ENCODE results near the gene N4BP2. TPM values are rescaled to one million over a fixed set of nuclear protein-coding genes. Genes with fewer than 3 reads are reported as not detected.

N4BP2 gene
- total RNA-seq, 4 donors from 2014 or later = 5.5 to 9.7 (median 7.7) TPM

DNA sequence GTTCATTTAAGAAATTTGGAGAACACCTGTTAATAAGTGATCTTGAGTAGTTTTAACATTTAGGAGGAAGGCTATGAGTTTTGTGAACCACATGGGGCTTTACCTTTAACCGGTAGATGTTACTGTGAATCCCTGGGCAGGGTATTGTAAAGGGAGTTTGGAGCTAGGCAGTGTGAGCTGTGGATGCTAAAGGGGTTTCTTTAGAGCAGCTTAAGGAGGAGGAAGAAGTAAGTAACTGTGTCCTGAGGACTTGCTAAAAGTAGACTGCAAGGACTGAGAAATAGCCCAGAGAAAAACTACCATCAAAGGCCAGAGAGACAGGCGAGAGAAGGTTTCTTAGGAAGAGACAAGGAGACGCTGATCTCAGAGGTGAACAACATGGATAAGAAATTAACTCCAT, 145.8 kb downstream of the N4BP2 start:
- H3K27ac ChIP-seq (replicated peaks in 1 of 4) = no peak overlapping the region
- 92% methylated on average over 3 of the region's 3 CpGs for WGBS
- intact Hi-C loops (cut with DNase I) = no loop called here

DNA sequence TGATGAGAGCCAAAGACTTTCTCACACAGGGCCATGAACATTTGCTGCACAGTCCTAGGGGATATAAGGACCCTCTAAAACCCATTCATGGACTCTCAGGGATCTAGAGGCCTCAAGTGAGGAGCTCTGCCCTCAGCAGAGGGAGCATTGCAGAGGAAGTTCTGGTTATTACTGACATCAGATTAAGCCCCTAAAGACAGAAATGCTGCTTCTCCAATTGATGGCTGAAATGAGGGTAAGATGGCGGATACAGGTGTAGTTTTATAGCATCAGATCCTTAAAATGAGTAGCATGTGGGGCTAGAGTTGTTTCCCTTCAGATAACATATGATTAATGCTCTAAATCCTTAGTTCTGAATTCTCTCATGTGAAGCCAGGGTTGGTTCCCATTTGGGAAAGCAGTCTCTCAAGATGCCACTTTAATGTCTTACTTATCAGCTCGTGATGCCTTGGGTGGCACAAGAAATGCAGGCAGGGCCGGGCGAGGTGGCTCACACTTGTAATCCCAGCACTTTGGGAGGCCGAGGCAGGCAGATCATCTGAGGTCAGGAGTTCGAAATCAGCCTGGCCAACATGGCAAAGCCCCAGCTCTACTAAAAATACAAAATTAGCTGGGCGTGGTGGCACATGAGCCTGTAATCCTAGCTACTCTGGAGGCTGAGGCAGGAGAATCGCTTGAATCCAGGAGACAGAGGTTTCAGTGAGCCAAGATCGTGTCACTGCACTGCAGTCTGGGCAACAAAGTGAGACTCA, 148.0 kb downstream of the N4BP2 start:
- H3K27ac ChIP-seq (replicated peaks in 1 of 4) = no peak overlapping the region
- no peak overlapping the region for H3K4me3 ChIP-seq
- H3K36me3 ChIP-seq = no peaks in the 10 kb centered on the region
- 86% methylated on average over 8 of the region's 9 CpGs for WGBS
- DNase-seq (ENCODE audit: extremely low spot score) = no peak
- no peaks in the 10 kb centered on the region for H3K27me3 ChIP-seq
- intact Hi-C loops (cut with DNase I) = no loop called here
- no peaks in the 10 kb centered on the region for H3K9me3 ChIP-seq
- TF ChIP-seq, protein P1, sequence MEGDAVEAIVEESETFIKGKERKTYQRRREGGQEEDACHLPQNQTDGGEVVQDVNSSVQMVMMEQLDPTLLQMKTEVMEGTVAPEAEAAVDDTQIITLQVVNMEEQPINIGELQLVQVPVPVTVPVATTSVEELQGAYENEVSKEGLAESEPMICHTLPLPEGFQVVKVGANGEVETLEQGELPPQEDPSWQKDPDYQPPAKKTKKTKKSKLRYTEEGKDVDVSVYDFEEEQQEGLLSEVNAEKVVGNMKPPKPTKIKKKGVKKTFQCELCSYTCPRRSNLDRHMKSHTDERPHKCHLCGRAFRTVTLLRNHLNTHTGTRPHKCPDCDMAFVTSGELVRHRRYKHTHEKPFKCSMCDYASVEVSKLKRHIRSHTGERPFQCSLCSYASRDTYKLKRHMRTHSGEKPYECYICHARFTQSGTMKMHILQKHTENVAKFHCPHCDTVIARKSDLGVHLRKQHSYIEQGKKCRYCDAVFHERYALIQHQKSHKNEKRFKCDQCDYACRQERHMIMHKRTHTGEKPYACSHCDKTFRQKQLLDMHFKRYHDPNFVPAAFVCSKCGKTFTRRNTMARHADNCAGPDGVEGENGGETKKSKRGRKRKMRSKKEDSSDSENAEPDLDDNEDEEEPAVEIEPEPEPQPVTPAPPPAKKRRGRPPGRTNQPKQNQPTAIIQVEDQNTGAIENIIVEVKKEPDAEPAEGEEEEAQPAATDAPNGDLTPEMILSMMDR (IDR thresholded peaks at IDR 0.05) = no peak
- no peak for TF ChIP-seq EP300 (IDR thresholded peaks at IDR 0.05)
- TF ChIP-seq POLR2AphosphoS5 (IDR thresholded peaks at IDR 0.05) = no peak
- no peak for TF ChIP-seq POLR2A (IDR thresholded peaks at IDR 0.05; ENCODE audit: low read depth)
- H3K4me1 ChIP-seq = no peaks in the 10 kb centered on the region

More for the DNA sequence above, 145.8 kb downstream of the N4BP2 start:
- H3K36me3 ChIP-seq = no peaks in the 10 kb centered on the region
- no peaks in the 10 kb centered on the region for H3K27me3 ChIP-seq
- H3K9me3 ChIP-seq = no peaks in the 10 kb centered on the region
- no peak for DNase-seq (ENCODE audit: extremely low spot score)
- TF ChIP-seq, protein P1 (IDR thresholded peaks at IDR 0.05) = no peak
- no peak for TF ChIP-seq POLR2AphosphoS5 (IDR thresholded peaks at IDR 0.05)
- no peak for TF ChIP-seq EP300 (IDR thresholded peaks at IDR 0.05)
- TF ChIP-seq POLR2A (IDR thresholded peaks at IDR 0.05; ENCODE audit: low read depth) = no peak
- H3K4me1 ChIP-seq = no peaks in the 10 kb centered on the region
- no peak overlapping the region for H3K4me3 ChIP-seq

DNA sequence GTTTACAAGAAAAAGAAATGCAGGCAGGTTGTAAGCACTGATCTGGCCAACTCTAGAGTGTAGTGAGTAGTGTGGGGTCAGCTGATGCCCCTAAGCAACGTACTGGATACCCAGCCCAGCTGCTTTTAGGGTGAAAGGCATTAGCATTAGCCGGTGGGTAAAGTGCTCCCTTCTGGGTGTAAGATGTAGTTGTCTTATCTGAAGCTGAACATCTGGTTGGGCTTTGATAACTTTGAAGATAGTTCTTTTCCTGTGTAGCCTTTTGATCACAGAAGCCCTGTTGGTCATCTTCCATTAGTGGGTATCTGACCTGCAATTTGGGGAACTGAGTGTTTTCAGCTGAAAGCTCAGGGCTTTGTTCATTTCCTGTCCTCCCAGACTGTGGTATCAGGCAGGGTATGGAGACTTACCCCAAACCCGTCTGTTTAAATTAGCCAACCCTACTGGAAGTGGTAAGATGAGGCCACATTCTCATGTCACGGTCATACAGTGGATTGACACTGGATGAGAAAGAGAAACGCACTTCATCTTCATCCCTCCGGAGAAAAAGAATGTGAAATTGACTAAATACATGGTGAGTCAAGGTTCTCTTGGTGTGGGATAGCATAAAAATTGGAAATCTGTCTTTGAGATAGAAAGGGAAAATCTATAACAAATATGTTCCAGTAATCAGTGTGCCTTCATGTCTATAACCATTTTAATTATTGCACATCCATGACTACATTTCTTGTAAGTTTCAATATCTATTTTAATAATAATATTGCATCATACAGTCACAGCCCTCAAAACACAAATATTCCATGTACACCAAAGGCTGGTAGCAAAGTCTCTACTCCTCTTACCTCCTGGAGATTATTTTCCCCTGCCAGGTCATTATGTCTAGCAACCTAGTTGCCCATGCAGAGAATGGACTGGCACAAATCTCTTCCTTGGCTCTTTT, 148.9 kb downstream of the N4BP2 start:
- Histone ChIP-seq H3K9me3 (no peaks in the 10 kb centered on the region), H3K4me1 (no peaks in the 10 kb centered on the region), H3K4me3 (no peak overlapping the region), H3K36me3 (no peaks in the 10 kb centered on the region), H3K27ac (replicated peaks in 1 of 4) (no peak overlapping the region), H3K27me3 (no peaks in the 10 kb centered on the region)
- DNase-seq (ENCODE audit: extremely low spot score) = no peak
- intact Hi-C loops (cut with DNase I) = no loop called here
- WGBS = 69% methylated on average over 6 of the region's 6 CpGs
- no peak for TF ChIP-seq POLR2A (IDR thresholded peaks at IDR 0.05; ENCODE audit: low read depth)

DNA sequence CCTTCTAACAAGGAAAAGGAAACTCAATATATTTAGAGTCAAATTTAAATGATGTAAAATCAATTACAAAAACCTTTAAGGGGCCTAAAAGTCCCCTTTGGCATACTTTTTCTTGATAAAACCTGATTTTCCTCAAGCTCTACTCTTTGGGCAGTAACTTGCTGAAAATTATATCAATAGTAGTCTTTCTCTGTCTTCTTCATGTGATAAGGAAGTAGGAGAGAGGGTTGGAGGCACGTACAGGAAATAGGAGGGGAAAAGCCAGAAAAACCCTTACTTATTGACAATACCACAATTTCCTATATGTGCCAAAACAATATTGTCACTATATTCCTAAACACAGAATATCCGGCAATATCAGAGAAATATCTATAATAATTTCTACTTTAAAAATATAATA, 149.8 kb downstream of the N4BP2 start:
- Histone ChIP-seq H3K27me3 (no peaks in the 10 kb centered on the region), H3K4me1 (no peaks in the 10 kb centered on the region), H3K36me3 (no peaks in the 10 kb centered on the region), H3K9me3 (no peaks in the 10 kb centered on the region), H3K4me3 (no peak overlapping the region), H3K27ac (replicated peaks in 1 of 4) (no peak overlapping the region)
- TF ChIP-seq, protein P1 (IDR thresholded peaks at IDR 0.05) = no peak
- TF ChIP-seq POLR2A (IDR thresholded peaks at IDR 0.05; ENCODE audit: low read depth) (no peak), POLR2AphosphoS5 (IDR thresholded peaks at IDR 0.05) (no peak), EP300 (IDR thresholded peaks at IDR 0.05) (no peak)
- intact Hi-C loops (cut with DNase I) = no loop called here
- 57% methylated on average over 2 of the region's 2 CpGs for WGBS
- no peak for DNase-seq (ENCODE audit: extremely low spot score)

Small RNAs within 50 kb of the gene (small RNA-seq; reads per million reads assigned to genes)
- gene AC095057.1 = 0 reads per million in 3 donors
- 0 reads per million in 3 donors for gene RF00432
- gene RNU6-1112P = 0 reads per million in 3 donors

Other genes with a start within 250 kb of the N4BP2 start
- 10 to 100 TPM; 48.2 to 56.1 (median 51.3) TPM for gene PDS5A, start 78.9 kb upstream of the N4BP2 start, total RNA-seq
- 1 to 10 TPM in 3 of 4 donors, under 1 TPM in 1; 0.13 to 3.6 (median 2.7) TPM for gene RHOH, start 140.2 kb downstream of the N4BP2 start, total RNA-seq

All from esophagus muscularis mucosa (tissue), 4 donors.